GM12873 (cell line): ENCODE data around the gene F2RL1.

ENCODE experiments used
- CTCF ChIP-seq: IDR thresholded peaks from 2 replicates; pipeline ENCODE4 v1.5.1; 2012; ENCODE audit warnings: low read depth, mild to moderate bottlenecking, moderate library complexity, low read length, control low read depth; ENCODE audit not compliant: insufficient read depth; ENCODE audit errors: missing control alignments

Gene F2RL1

GRCh38 chr5:76810236-76810635 is 8.6 kb upstream of the F2RL1 start:
- no peak for TF ChIP-seq CTCF

- TF ChIP-seq CTCF = no peak
Observed at GRCh38 chr5:76811214-76811613, 7.6 kb upstream of the F2RL1 start.

GRCh38 chr5:76813982-76814562 is 4.8 kb upstream of the F2RL1 start:
- TF ChIP-seq CTCF = no peak

- TF ChIP-seq CTCF = no peak
Observed at GRCh38 chr5:76816110-76816831, 2.6 kb upstream of the F2RL1 start.

GRCh38 chr5:76819851-76820525 is 1.2 kb downstream of the F2RL1 start:
- no peak for TF ChIP-seq CTCF

- TF ChIP-seq CTCF = no peak
Observed at GRCh38 chr5:76820526-76820890, 1.7 kb downstream of the F2RL1 start.

GRCh38 chr5:76821136-76821535 is 2.3 kb downstream of the F2RL1 start:
- no peak for TF ChIP-seq CTCF
